ENCODE data around the gene GRID1.

Gene GRID1

DNA sequence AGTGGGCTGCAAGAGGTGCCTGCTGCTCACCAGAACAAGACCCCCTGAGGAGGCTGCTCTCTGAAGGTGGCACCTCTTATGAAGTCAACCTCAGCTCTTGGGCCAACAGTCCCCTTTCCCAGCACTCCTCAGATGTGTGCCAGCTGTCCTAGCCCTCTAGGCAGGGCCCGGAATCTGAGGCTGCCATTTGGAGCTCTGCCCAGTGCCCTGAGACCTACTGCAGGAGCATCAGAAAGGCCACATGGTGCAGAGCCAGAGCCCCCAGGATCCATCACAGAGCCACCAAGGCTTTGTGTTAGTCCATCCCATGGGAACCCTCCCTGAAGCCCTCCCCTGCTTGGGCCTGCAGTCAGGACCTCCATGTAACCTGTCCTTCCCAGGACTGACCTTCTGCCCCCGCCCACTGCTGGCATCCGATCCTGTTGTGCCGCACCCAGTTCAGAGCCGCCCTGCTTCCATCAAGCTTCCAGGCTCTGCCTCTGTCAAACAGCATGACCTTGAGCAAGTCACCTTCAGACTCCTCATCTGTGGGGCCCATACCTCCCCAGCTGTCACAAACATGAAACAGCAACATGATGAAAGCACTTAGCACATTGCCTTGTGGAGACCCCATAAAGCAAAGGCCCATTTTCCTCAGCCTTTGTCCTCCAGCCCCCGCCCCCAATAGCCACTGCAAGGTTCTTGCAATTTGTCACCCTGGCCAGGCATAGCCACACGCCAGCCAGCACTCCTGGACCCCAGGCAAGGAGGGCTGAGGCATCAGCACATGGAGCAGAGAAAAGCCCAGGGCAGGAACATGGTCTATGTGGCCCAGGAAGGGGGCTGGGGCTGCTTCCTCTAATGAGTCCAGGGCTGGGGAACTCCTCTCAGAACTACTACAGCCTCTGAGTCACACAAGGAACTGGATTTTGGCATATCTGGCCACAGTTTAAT is 51.7 kb downstream of the GRID1 start:
- H3K36me3 Mint-ChIP-seq (ENCODE audit: low read depth) = no peaks in the 10 kb centered on the region
- no peak overlapping the region for H3K4me3 Mint-ChIP-seq
- no peaks in the 10 kb centered on the region for H3K4me1 Mint-ChIP-seq (ENCODE audit: low read depth)
- H3K27me3 Mint-ChIP-seq (ENCODE audit: low read depth) = no peaks in the 10 kb centered on the region
- H3K27ac Mint-ChIP-seq = no peak overlapping the region
- no peaks in the 10 kb centered on the region for H3K9me3 Mint-ChIP-seq

DNA sequence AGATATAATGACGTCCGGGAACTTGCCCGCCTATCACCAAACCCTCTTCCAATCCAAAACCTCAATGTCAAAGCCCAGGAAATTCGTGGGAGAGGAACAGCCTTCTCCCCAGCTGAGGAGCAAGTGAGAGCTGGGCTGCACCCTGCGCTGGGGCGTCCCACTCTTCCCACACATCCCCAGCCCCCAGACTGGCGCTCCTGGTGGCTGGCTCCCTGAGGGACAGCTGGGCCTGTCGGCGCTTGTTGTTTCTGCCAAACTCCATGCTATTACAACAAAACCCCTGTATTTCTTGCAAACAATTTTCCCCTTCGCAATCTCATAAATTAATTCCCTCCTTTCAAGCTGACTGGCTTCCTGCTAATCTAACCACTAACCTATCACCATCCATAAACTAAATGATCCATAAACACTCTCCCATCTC is 53.0 kb downstream of the GRID1 start:
- Mint-ChIP-seq H3K27ac (no peak overlapping the region), H3K4me3 (no peak overlapping the region), H3K27me3 (ENCODE audit: low read depth) (no peaks in the 10 kb centered on the region), H3K36me3 (ENCODE audit: low read depth) (no peaks in the 10 kb centered on the region), H3K9me3 (no peaks in the 10 kb centered on the region), H3K4me1 (ENCODE audit: low read depth) (no peaks in the 10 kb centered on the region)

DNA sequence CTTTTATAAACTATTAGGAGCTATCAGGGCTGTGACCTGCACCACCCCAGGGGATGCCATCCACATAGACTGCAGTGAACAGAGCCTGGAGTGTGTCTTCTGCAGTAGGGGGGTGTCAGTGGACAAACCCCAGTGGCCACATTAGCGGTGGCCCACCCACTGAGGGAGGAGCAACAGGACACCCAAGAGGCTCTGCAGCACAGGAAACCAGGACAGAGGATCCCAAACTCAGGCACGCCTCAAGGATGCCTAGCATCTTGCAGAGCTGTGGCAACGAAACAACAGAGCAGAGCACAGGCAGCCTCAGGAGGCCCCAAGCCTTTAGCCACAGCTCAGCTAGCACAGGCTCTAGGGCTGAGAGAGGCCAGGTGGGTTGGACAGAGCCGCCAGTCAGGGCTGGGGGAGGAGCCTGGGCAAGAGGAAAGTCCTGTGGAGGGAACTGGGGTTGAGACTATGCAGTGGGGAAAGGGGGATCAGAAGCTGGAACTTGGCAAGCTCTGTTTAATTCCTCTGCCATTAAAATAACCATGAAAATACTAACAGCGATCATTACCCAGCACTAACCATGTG is 53.8 kb downstream of the GRID1 start:
- H3K36me3 Mint-ChIP-seq (ENCODE audit: low read depth) = no peaks in the 10 kb centered on the region
- H3K27me3 Mint-ChIP-seq (ENCODE audit: low read depth) = no peaks in the 10 kb centered on the region
- no peaks in the 10 kb centered on the region for H3K9me3 Mint-ChIP-seq
- H3K4me3 Mint-ChIP-seq = no peak overlapping the region
- no peaks in the 10 kb centered on the region for H3K4me1 Mint-ChIP-seq (ENCODE audit: low read depth)
- H3K27ac Mint-ChIP-seq = no peak overlapping the region

DNA sequence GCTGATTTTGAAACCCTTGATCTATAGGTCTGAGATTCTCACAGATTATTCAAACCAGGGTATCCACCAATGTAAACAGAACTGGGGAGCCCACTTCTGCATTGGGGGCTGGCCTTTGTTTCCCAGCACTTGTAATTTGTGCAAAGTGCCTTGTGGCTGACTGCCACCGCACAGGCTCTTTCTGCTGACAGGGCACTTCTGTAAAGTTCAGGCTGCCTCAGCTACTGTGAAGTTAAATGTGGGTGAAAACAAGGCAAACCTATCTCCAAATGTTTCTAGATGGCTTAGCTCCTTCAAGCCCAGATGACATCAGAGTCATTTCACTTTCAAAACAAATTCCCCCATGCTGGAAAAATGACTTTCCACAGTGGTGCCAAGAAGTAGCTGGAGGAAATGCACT is 54.7 kb downstream of the GRID1 start:
- no peaks in the 10 kb centered on the region for H3K36me3 Mint-ChIP-seq (ENCODE audit: low read depth)
- H3K27me3 Mint-ChIP-seq (ENCODE audit: low read depth) = no peaks in the 10 kb centered on the region
- no peaks in the 10 kb centered on the region for H3K4me1 Mint-ChIP-seq (ENCODE audit: low read depth)
- H3K4me3 Mint-ChIP-seq = no peak overlapping the region
- no peaks in the 10 kb centered on the region for H3K9me3 Mint-ChIP-seq
- no peak overlapping the region for H3K27ac Mint-ChIP-seq

DNA sequence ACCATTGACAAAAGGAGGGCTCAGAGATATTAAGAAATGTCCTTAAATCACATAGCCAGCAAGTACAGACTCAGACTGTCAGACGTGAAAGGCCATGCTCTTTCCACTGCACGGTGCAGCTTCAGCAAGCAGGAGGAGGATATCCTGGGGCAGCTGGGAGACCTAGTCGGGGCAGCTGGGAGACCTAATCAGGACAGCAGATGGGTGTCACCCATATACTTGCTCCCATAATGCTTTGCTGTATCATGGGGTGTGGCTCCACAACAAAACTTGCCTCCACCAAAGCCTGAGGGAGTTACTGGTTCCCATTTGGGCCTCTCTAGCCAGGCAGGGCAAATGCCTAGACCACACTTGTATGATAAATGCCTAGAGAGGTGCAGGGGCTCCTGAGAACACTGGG is 55.4 kb downstream of the GRID1 start:
- Mint-ChIP-seq H3K36me3 (ENCODE audit: low read depth) (no peaks in the 10 kb centered on the region), H3K4me3 (no peak overlapping the region), H3K9me3 (no peaks in the 10 kb centered on the region), H3K27me3 (ENCODE audit: low read depth) (no peaks in the 10 kb centered on the region), H3K4me1 (ENCODE audit: low read depth) (no peaks in the 10 kb centered on the region), H3K27ac (no peak overlapping the region)

DNA sequence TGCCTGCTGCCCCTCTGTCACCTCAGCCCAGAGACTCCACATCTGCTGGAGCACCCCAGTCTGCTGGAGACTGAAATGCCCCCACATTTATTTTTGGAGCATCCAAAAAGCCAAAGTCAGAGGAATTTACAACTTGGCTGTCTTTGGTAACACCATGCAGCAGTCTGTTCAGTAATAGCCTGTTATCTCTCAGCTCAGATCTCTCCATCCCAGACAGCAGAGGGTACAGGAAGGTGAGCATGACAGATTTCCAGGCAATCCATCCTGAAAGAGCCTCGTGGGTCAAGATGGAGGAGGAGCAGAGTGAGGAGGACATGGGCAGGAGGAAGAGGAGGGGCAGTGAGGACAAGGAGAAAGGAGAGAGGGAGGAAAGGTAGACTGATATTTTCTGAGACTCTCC is 55.9 kb downstream of the GRID1 start:
- Mint-ChIP-seq H3K4me3 (no peak overlapping the region), H3K9me3 (no peaks in the 10 kb centered on the region)

DNA sequence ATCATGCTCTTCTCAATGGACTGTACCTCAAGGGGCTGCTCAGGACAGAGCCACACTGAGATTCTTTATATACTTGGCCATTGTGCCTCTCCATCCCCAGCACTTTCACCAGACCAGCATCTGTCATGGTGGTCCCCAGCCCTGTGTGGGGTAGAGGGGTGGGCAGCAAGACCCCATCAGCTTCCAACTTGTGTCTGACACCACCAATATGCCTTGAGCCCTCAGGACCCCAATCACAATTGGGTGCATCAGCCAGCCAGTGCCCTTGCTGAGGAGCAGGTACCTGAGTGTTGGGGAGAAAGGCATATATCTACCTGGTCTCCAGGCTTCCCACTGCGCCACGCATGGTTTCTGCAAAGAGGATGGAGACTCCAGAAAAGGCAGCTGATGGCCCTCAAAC is 56.3 kb downstream of the GRID1 start:
- Mint-ChIP-seq H3K27ac (no peak overlapping the region), H3K36me3 (ENCODE audit: low read depth) (no peaks in the 10 kb centered on the region), H3K4me1 (ENCODE audit: low read depth) (no peaks in the 10 kb centered on the region), H3K27me3 (ENCODE audit: low read depth) (no peaks in the 10 kb centered on the region), H3K9me3 (no peaks in the 10 kb centered on the region), H3K4me3 (no peak overlapping the region)

More for the DNA sequence above, 55.9 kb downstream of the GRID1 start:
- Mint-ChIP-seq H3K27ac (no peak overlapping the region), H3K36me3 (ENCODE audit: low read depth) (no peaks in the 10 kb centered on the region), H3K4me1 (ENCODE audit: low read depth) (no peaks in the 10 kb centered on the region), H3K27me3 (ENCODE audit: low read depth) (no peaks in the 10 kb centered on the region)

DNA sequence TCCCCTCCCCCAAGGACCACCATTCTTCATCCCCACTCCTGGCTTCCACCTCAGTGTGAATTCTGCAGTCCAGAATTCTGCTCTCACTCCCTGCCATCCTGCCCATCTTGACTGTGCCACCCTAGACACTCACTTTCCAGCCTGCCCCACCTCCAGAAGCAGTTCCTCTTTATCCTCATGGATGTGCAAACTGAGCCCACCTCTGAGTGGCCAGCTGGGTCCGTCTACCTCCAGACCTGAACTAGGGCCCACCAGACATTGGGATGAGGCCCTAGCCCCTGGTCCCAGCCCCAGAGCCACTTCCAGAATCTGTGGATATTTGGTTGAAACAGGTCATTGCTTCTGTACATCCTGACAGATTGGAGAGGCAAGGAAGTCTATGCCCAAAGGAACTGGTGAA is 58.5 kb downstream of the GRID1 start:
- H3K9me3 Mint-ChIP-seq = no peaks in the 10 kb centered on the region
- no peak overlapping the region for H3K4me3 Mint-ChIP-seq
- H3K27me3 Mint-ChIP-seq (ENCODE audit: low read depth) = no peaks in the 10 kb centered on the region
- no peaks in the 10 kb centered on the region for H3K4me1 Mint-ChIP-seq (ENCODE audit: low read depth)
- no peaks in the 10 kb centered on the region for H3K36me3 Mint-ChIP-seq (ENCODE audit: low read depth)
- H3K27ac Mint-ChIP-seq = no peak overlapping the region

DNA sequence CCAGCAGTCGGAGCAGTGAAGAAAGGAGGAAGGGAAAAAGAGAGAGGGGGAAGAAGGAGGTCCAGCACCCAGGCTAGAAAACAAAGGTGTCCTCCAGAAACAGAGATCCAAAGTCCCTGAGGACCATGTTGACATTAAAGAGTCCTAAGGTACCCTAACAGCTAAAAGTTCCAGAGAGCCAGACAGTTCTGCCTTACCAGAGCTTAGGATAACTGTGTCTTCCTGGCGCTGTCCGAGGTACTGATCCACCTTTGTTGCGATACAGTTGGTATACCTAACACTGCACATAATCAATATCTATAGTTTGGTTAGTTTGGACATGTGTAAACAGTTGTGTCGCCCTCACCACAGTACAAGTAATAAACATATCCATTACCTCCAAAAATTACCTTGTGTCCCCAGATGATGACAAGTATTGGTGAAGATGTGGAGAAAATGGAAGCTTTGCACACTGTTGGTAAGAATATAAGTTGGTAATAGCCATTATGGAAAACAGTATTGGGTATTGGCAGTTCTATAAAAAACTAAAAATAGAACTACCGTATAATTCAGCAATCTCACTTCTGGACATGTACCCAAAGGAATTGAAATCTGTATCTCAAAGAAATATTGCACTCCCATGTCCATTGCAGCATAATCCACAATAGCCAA is 59.8 kb downstream of the GRID1 start:
- H3K9me3 Mint-ChIP-seq = no peaks in the 10 kb centered on the region
- no peaks in the 10 kb centered on the region for H3K36me3 Mint-ChIP-seq (ENCODE audit: low read depth)
- no peaks in the 10 kb centered on the region for H3K4me1 Mint-ChIP-seq (ENCODE audit: low read depth)
- H3K4me3 Mint-ChIP-seq = no peak overlapping the region
- H3K27ac Mint-ChIP-seq = no peak overlapping the region
- H3K27me3 Mint-ChIP-seq (ENCODE audit: low read depth) = no peaks in the 10 kb centered on the region

DNA sequence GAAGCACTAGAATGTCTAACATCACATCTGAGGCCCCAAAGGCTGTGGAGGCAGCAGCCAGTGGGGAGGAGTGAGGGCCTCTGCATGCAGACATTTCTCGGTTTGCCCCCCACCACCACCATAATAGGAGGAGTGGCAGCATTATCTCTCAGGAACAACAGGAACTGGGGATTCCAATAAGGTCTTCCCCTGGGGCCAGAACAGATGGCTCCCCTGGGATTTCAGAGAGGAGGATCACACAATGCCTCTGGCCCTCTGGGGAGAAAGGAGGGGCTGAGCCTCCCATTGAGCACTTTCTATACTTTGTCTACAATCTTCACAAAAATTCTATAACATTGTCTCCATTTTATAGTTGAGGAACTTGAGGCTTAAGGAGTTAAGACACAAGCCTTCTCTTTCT is 61.1 kb downstream of the GRID1 start:
- Mint-ChIP-seq H3K4me1 (ENCODE audit: low read depth) (no peaks in the 10 kb centered on the region), H3K36me3 (ENCODE audit: low read depth) (no peaks in the 10 kb centered on the region), H3K4me3 (no peak overlapping the region)

DNA sequence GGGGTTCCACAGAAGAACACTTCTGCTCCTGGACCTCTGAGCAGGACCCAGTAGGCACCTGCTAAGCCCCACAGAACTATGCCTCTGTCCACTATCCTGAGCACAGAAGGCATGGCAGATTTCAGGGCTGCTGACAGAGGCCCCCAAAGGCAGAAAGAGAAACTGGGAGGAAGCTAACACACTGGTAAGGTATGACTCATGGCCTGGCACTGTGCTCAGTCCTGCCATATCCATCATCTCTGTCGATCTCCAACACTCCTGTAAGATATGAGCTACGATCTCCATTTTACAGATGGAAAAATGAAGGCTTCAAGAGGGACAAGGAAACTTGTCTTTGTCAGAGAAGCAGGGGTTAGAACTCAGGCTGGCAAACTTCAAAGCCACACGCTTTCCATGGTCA is 62.2 kb downstream of the GRID1 start:
- Mint-ChIP-seq H3K27me3 (ENCODE audit: low read depth) (no peaks in the 10 kb centered on the region), H3K4me3 (no peak overlapping the region), H3K9me3 (no peaks in the 10 kb centered on the region), H3K4me1 (ENCODE audit: low read depth) (no peaks in the 10 kb centered on the region), H3K36me3 (ENCODE audit: low read depth) (no peaks in the 10 kb centered on the region), H3K27ac (no peak overlapping the region)

More for the DNA sequence above, 61.1 kb downstream of the GRID1 start:
- Mint-ChIP-seq H3K9me3 (no peaks in the 10 kb centered on the region), H3K27ac (no peak overlapping the region), H3K27me3 (ENCODE audit: low read depth) (no peaks in the 10 kb centered on the region)

DNA sequence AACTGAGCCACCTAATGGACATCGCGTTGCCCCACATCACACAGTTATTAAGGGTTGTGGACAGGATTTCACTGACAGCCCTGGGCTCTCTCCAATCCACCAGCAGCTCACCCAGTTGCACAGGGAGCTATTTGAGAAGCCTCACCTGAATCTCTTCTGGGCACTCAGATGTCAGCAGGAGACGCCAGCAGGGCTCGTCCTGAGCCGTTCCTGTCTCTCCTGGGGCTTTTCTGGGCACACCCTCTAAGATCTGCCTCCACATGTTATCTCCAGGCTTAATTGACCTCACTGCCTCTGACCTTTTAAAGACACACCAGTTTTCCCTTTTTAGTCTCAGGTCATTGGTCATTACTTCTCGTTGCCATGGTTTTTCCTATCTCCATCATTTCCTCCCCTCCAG is 63.0 kb downstream of the GRID1 start:
- Mint-ChIP-seq H3K27me3 (ENCODE audit: low read depth) (no peaks in the 10 kb centered on the region), H3K4me3 (no peak overlapping the region), H3K27ac (no peak overlapping the region), H3K36me3 (ENCODE audit: low read depth) (no peaks in the 10 kb centered on the region), H3K9me3 (no peaks in the 10 kb centered on the region), H3K4me1 (ENCODE audit: low read depth) (no peaks in the 10 kb centered on the region)

DNA sequence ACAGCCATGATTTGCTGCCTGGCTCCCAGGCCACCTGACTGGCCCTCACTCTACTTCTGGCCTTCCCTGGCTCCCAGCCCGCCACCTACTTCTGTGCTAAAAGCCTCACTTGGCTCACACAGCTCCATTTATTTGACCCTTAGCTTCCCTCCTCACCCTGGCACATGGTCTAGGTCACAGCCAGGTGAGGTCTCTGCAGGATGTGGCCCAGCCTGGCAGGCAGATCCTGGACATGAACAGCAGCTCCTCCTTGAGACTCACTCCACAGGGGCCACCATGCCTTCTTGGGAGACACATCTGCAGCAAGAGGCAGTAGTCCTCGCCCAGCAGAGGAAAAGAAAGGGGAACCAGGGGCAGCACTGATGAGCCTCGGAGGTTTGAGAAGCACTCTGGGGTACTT is 64.6 kb downstream of the GRID1 start:
- no peak overlapping the region for H3K27ac Mint-ChIP-seq
- no peaks in the 10 kb centered on the region for H3K36me3 Mint-ChIP-seq (ENCODE audit: low read depth)
- H3K27me3 Mint-ChIP-seq (ENCODE audit: low read depth) = no peaks in the 10 kb centered on the region
- H3K9me3 Mint-ChIP-seq = no peaks in the 10 kb centered on the region
- no peak overlapping the region for H3K4me3 Mint-ChIP-seq
- no peaks in the 10 kb centered on the region for H3K4me1 Mint-ChIP-seq (ENCODE audit: low read depth)

DNA sequence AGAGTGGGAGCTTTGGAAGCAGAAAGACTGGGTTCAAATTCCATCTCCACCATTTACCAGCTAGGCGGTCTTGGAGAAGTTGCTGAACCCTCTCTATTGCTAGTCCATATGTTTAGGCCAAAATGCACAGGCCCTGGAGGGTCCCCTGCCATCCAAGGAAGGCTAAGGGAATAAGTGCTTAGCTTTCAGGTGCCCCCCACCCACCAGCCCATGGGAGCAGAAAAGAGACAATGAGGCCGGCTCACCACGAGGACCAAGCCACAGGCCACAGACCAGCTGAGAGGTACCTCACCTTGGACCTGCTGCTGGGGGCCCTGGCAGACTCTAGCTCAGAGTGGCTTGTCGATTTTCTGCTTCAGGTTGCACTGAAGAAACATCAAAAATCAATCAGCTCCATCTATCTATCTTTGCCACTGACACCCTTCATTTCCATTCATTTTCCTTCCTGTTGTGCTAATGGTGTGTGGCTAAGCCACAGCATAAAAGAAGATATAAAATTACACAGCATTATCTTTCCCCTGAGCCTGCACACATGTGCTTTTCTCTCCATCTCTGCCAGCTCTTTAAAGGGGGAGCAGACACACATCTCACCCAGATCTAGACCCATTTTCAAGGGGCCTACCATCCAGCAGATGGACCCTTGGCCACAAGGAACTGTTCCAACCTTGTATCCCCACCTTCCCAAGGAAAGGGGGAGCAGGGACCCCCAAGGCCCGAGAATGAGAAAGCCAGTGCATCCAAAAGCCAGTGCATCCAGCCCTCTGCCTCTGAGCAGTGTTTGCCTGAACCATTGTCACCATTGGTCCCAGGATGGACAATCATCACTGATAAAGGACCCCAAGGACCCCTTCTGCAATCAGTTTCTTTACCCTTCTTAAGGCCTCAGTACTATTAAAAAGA is 65.4 kb downstream of the GRID1 start:
- no peak overlapping the region for H3K27ac Mint-ChIP-seq
- no peaks in the 10 kb centered on the region for H3K9me3 Mint-ChIP-seq
- no peaks in the 10 kb centered on the region for H3K36me3 Mint-ChIP-seq (ENCODE audit: low read depth)
- H3K4me1 Mint-ChIP-seq (ENCODE audit: low read depth) = no peaks in the 10 kb centered on the region
- no peak overlapping the region for H3K4me3 Mint-ChIP-seq
- H3K27me3 Mint-ChIP-seq (ENCODE audit: low read depth) = no peaks in the 10 kb centered on the region
